T-helper 2 cell (primary cell): ENCODE measurements around the gene PABPN1L.

Experiments used
- DNase-seq, 5 experiments: peaks; one replicate each; pipeline versions ENCODE4 v3.0.0 to v3.0.0-alpha.2; 2012 to 2022
- total RNA-seq, 2 donors: gene quantifications; one replicate each; lab custom pipeline; 2026; lab: John Stamatoyannopoulos, UW

Gene PABPN1L, protein sequence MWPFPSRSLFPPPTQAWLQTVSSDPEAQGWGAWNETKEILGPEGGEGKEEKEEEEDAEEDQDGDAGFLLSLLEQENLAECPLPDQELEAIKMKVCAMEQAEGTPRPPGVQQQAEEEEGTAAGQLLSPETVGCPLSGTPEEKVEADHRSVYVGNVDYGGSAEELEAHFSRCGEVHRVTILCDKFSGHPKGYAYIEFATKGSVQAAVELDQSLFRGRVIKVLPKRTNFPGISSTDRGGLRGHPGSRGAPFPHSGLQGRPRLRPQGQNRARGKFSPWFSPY
- 0 reads per million in 2 donors for total RNA-seq

DNA sequence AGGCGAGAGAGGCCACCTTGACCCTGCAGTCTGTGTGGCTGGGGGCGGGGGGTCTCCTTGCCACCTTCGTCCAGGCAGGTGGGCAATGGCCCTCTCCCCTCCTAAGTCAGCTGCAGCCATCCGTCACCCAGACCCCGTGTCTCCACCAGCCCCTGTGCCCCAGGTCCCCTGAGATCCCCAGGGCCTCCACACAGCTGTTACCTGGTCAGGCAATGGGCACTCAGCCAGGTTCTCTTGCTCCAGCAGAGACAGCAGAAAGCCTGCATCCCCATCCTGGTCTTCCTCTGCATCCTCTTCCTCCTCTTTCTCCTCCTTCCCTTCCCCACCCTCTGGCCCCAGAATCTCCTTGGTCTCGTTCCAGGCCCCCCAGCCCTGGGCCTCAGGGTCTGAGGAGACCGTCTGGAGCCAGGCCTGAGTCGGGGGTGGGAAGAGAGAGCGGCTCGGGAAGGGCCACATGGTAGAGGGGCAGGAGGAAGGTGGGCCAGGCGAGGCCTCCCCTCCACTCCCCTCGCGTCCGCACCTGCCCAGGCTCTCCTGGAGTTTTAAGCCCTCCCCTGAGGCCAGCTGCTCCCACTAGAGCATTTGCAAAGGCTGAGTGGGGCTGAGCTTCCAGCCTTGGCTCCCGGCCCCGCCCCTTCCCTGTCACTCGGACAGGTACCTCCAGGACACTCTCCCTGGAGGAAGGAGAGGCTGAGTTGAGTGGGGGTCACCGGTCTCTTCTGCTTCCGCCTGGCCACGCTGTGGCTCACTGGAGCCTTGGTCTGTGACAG is at the start of gene PABPN1L:
PABPN1L (minus strand) TSS at position 510 of the 770 bp plus-strand sequence; CDS start at position 456, 54 bp downstream.
- no peak for DNase-seq

DNA sequence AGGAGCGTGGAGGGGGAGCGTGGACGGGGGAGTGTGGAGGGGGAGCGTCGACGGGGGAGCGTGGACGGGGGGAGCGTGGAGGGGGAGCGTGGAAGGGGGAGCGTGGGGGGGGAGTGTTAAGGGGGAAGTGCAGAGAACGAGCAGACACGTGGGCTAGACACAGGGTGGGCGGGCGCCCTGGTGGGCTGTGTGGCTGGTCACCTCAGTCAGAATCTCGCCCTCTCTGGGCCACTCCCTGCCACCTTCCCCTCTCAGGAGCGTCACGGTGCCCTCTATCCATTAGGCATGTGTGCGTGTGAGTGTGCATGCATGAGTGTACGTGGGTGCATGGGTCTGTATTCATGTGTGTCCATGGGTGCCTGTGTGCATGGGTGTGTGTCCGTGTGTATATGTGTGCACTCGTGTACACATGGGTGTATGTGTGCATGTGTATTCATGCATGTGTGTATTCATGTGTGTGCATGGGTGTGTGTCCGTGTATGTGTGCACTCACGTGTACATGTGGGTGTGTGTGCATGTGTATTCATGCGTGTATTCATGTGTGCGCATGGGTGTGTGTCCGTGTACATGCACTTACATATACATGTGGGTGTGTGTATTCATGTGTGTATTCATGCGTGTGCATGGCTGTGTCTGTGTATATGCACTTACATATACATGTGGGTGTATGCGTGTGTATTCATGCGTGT is 49.3 kb upstream of the PABPN1L start:
- DNase-seq: no peak

DNA sequence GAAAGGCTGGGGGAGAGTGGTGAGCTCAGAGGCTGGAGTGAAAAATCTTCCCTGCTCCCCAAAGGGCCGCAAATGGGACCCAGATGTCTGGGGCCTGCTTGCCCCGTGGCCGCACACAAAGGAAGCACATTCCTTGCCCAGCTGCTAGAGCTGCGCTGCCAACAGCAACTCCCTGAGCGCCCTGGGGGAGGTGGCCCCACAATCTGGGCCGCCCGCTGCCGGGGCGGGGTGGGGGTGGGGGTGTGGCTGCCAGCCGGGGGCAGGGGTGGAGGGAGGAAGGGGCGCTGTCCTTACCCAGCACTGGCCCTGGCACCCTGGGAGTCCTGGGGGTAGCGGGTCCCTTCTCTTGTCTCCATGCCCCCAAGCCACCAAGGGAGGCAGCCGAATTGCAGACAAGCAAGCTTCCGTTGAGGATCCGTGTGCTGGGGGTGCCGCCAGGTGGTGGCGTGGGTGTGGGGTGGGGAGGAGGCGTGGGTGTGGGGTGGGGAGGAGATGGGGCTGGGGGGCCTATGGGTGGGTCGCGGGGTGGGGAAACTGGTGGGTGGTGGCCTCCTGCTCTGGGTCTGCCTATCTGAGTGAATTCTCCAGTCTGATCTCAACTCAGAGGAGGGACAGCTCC is 48.4 kb upstream of the PABPN1L start:
- DNase-seq: no peak

DNA sequence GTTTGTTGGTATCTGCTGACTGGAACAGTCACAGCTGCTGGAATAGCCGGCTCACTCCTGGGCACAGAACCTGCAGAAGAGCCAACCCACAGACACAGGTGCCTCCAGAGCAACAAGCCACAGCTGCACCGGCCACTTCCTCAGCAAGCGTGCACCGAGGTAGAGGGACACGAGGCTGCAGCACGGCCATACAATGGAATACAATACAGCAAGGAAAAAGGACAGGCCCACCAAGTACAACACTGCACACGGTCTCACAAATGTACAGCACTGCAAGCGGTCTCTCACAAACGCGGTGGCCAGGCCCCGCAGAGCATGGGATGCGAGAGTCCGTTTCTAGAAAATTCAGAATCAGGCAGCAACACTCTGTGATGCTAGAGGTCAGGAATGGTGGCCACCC is 47.4 kb upstream of the PABPN1L start:
- no peak for DNase-seq

DNA sequence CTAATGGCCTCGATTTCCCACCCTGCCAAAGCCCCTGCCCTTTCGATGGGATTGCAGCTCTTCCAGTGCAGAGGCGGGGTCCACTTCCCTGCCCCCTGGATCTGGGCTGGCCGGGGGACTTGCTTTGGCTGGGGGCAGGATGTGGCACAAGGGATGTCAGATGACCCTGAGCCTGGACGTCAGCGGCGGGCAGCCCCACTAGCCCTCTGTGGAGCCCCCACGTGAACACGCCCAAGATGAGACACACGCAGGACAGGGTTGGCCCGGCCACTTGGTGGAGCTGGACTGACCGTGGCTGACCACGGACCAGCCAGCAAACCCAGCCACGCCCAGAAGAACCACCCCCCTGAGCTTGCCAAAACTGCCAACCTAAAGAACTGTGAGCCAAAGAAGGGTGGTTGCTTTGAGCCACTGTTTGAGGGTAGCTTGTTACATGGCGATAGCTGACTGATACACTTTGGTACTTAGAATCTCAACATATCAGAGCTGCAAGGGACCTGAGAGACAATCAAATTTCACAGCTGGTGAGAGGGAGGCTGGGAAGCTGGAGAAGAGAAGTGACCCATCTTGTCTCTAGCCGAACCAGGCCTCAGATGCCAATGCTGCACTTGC is 46.6 kb upstream of the PABPN1L start:
- no peak for DNase-seq

DNA sequence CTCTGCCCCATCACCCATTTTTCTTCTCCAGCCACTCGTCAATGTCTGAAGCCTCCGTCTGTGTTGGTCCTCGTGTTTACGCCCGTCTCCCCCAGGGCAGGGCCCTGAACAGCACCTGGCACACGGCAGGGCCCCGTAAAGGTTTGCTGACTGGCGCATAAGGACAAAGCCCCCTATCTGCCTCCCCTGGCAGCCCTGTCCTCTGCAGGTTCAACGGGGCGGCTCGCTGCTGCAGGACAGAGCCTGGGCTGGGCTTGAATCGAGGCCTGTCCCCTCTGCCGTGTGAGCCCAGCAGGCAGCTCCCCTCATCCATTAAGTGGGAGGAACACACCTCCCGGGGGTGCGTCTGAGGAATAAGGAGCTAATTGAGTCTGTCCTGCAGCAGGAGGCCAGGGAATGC is 46.1 kb upstream of the PABPN1L start:
- no peak for DNase-seq

DNA sequence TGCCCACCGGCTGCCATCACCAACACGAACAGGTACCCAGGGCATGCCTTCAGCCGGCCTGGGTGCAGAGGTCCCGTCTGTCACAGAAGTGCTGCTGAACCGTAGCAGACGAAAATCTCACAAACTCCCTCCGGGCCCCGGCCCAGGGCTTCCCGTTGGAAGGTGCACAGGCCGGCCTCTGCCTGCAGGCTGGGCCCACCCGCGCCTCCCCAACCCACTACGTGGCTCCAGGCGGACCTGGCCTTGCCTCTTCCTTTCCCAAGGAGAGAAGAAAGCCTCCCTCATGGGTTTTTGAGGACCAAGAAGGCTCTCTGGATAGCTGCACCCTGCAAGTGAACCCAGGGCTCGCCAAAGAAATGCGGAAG is 45.5 kb upstream of the PABPN1L start:
- no peak for DNase-seq

DNA sequence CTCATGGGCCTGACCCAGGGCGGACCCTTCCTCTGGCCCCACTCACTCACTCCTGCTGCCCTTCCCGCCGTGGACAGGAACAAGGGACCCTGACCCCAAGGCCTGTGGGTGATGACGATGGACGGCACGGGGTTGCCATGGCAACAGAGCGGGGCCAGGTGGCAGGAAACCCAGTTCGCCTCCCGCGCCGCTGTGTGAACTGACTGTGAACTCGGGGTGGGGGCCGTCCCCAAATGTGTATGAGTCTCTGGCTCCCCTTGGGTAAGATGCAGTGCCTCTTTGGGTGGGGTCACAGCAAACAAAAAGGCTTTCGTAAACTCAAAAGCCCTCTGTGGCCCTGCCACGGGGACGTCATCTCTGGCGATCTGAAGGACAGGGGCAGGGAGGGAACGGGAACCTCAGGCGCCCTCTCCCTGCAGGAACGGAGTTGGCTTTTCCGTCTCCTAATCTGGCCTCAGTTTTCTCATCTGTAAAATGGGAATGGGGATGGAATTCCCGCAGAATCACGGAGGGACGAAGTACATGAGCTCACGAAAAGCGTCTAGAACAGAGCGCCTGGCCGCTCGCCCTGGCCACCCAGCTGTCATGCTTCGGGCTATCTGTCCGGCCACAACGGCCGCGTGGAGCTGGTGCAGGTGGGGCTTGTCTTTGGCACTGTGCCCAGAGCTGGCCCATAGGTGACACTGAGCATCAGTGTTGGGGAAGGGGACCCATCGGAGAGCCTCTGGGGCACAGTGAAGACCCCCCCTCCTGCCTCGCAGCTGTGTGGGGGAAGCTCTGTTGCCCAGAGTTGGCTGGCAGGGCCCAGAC is 44.9 kb upstream of the PABPN1L start:
- no peak for DNase-seq

DNA sequence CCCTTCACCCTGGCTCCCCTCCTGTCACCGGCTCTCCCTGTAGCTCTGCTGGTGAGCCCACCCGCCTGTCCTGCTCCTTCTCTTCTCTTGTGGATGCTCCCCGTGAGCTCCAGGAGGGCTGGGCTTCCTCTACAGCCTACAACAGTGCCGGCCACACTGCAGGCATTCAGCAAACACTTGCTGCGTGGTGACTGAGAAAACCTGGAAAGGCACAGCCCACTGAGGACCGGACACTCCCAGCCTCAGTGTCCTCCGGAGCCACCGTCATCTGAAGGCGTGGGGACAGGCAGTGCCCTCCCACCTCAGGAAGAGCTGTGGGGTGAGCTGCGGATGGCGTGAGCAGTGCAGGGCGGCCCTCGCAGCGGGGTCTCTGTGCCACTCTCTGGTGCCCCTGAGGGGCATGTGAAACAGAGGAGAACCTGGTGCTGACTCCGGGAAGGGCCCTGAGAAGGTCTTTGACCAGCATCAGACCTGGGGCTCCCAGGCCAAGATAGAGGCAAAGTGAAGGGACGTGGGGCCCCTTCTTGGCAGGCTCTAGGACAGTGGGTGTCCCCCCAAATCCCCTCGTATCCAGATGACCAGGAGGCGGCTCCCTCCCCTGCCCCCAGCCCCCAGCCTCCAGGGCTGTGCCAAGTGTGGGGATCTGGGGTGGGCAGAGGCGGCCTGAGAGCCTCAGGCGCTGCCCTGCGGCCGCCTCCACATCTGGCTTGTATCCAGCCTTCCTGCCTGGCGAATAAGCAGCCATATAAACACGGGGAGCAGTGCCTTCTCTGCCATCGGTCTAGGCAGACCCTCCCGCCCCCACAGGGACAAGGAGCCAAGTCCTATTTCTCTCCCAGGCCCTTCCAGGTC is 44.0 kb upstream of the PABPN1L start:
- no peak for DNase-seq

DNA sequence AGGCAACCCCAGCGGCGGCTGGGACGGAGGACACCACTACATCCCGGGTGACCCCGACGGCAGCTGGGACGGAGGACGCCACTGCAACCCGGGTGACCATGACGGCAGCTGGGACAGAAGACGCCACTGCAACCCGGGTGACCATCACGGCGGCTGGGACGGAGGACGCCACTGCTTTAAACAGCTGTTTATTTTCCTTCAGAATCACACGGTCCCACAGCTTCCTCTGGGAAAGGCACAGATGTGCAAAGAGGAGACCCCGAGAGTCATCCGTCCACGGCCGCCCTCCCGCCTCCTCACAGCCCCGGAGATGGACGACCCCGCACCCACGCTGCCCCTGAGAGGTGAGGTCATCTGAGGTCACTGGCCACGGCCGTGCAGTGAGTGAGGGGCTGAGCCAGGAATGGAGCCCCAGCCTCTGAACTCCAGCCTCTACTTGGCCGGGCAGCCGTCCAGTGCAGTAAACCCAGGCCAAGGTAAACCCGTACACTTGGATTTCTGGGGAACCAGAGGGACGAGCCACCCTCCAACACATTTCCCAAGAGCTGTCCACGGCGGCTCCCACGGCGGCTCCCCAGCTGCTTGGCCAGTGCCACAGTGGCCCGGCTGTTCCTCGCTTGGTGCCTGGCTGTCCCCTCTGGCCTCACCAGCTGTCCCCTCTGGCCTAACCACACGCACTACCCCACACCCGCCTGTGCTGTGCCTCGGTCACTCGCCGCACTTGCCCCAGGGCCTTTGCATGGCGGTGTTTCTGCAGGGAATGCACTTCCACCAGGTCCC is 43.2 kb upstream of the PABPN1L start:
- DNase-seq: no peak

DNA sequence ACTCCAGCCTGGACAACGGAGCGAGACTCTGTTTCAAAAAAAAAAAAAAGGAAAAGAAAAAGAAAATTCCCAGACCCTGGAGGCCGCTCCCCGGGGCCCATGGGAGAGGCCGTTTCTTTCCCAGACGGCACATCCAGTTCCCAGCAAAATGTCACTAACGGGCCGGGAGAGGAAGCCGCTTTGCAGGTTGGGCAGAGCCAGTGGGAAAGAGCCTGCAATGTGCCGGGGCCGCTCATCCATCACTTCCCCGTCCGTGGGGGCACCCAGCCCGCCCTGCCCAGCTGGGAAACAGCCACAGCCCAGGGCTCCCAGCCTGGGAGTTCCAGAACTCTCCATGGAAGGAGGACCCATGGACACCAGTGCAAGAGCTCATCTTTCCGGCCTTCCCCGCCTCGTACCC is 41.8 kb upstream of the PABPN1L start:
- no peak for DNase-seq

DNA sequence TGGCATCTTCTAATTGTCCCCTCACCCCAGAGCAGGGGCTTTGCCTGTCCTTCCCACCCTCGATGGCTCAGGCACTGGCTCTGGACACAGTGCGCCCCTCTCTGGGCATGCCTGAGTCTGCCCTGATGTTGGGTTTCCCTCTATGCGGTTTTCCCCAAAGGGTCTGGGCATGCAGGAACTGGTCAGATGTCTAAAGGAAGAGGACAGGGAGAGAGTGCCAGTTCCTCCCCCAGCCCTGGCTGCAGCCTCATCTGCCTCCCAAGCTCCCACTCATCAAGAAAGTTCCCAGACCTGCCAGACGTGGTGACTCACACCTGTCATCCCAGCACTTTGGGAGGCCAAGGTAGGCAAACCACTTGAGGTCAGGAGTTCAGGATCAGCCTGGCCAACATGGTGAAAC is 41.3 kb upstream of the PABPN1L start:
- no peak for DNase-seq

DNA sequence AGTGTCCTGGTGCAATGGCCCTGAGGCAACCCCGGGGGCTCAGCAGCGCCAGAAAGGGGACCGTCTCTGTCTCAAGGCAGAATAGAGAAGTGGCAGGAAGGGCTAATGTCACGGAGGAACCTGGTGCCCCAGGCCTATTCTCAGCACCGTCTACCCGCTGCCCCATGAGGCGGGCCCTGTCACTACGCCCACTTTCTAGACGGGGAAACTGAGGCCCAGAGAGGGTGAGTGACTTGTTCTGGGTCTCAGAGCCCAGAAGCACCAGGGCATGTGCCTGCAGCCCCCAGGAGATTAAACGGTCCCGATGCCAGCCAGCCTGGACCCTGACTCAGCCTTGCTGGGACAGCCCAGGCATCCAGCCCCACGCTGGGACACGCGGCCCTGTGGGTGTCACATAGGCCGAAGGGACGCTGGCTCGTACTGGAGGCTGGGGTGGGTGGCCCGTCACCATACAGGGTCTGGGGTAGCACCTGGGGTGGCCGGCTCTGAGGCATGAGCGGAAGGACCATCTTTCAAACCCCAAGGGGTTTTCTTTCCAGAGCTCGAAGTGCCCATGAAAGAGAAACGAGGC is 40.2 kb upstream of the PABPN1L start:
- no peak for DNase-seq

DNA sequence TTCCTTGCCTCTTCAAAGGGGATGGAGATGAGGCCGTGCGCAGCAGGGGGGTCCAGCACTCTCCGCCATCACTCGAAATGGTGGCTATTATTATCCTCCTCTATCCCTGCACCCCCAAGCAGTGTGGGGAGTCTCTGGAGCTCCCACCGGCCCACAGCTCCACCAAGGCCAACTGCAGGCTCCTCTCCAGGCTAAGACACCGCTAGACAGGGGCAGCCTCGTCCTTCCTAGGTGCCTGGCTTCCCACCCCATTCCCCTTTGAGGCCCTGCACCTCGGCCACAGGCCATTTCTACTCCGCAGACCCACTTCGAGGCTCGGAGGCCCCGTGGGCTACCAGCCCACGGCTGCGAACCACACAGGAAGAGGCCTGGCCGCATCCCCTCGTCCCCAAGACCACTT is 39.6 kb upstream of the PABPN1L start:
- no peak for DNase-seq

DNA sequence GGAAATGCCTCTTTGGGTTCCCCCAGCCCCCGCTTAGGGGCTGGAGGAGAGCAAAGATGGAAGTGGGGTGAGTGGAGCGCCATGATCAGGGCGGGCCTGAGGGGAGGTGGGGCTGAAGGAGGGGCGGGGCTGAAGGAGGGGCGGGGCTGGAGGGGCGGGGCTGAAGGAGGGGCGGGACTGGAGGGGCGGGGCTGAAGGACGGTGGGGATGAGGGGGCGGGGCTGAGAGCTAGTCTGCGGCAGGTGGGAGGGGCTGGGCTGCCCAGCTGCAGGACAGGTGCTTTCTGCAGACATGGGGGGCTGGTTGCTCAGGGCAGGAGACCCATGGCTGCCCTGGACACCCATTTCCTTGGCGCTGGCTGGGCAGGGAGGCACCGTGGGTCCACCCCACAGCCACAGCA is 39.1 kb upstream of the PABPN1L start:
- DNase-seq: no peak

DNA sequence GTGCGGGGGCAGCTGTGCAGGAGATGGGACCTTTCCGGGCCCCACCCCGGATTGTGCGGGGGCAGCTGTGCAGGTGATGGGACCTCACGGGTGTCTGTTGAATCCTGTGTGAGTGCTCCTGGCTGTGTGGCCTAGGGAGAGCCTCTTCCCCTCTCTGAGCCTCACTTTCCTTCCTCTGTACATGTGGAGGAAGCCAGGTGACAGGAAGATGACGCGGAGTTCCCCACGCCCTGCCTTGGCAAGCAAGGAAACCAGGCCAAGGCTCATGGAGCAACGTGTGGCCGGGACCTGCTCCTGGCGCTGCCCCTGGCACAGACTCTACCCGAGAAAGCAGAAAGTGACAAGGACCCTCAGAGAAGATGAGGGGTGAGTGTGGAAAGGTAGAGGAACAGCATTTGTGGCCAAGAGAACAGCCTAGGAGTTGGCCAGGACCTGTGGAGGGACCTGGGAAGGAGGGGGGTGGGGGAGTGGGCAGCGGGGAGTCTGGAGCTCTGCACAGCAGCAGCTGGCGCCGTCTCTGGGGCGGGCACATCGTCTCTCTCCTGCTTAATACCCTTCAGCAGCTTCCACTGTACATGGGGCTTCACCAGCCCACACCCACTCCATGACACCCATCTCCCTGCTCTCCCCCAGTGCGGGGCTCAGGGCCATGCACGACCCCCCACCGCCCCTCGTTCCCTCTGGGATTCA is 38.4 kb upstream of the PABPN1L start:
- no peak for DNase-seq

DNA sequence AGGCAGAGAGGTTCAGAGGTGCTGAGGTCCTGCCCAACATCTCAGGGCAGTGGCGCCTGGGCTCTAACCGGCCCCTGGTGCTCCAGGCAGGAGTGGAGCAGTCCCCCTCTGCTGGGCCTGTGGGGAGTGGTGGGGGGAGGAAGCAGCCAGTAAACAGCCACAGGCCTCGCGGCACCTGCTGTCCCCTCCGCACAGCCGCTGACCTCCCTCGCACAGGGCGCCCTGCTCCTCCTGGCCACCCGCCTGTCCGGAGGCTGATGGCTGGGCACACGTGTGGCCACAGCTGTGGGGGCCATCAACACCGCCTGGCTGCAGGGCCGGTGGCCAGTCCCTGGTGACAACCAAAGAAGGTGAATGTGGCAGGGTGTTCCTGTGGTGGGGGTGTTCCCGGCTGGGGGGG is 36.8 kb upstream of the PABPN1L start:
- DNase-seq: no peak

DNA sequence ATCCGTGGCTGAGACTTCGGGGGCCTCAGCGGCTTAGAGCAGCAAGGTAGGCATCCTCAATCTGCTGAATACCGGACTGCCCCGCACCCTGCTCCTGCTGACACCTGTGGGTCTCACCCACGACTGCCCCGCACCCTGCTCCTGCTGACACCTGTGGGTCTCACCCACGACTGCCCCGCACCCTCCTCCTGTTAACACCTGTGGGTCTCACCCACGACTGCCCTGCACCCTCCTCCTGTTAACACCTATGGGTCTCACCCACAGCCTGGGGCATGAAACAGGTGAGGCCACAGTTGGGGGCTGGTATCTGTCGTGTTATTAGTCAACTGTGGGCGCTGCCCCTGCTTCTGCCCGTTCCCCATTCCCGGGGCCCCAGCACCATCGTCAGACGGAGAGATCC is 36.3 kb upstream of the PABPN1L start:
- DNase-seq: no peak

DNA sequence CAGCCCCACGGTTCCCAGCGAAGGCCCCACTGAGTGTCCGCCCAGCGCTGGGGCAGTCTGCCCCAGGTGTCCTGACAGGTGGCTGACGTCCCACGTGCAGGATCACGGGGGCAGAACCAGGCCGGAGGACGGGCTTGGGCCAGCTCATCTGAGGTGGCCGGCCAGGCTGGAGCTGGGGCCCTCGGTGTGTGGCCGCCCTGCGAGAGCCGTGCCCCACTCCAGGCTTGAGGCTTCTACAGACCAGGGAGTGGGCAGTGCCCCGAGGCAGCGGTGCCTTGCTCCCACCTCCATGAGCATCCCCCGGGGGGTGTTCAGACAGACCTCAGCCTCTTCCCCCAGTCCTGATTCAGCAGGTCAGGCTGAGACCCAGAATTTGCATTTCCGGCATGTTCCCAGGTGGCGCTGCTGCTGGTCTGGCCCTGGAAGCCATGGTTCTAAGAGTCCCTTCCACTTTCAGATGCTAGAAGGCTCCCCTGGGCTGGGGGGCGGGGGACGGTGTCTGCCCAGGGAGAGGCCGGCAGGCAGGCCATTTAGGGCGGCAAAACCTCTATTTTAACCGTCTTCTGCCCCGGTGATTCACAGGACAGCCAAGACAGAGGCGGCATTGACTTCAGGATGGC is 35.4 kb upstream of the PABPN1L start:
- DNase-seq: no peak
